Suprapubic skin (tissue), 4 donors: ENCODE measurements around the gene SRGAP1.

Experiments
- CTCF ChIP-seq, 2 donors: fragments of 200-600 bp in 1 of 2; fragments of 450-650 bp in 1 of 2; sonication (generic) in 1 of 2; IDR thresholded peaks; one replicate each; pipeline ENCODE4 v1.5.1; 2016 to 2019; ENCODE audit warnings: antibody characterized with exemption in 2 of 2, mild to moderate bottlenecking in 1 of 2, moderate library complexity in 1 of 2
- POLR2A ChIP-seq, 2 donors: fragments of 450-650 bp; IDR thresholded peaks; one replicate each; pipeline ENCODE4 v1.6.1; 2017; ENCODE audit warnings: antibody characterized with exemption in 2 of 2, mild to moderate bottlenecking in 2 of 2, moderate library complexity in 2 of 2
- POLR2AphosphoS5 ChIP-seq, 3 donors: sonication (generic); formaldehyde crosslinking; IDR thresholded peaks; one replicate each; pipeline ENCODE4 v1.6.1; 2017; ENCODE audit warnings: antibody characterized with exemption in 3 of 3

- TF ChIP-seq CTCF (IDR thresholded peaks at IDR 0.05): no peak
- TF ChIP-seq POLR2A (IDR thresholded peaks at IDR 0.05): no peak
- TF ChIP-seq POLR2AphosphoS5 (IDR thresholded peaks at IDR 0.05): no peak
These were observed 217.4 kb downstream of the SRGAP1 start for GRCh38 chr12:64061868-64062375.
